Measurements from ENCODE around the gene GK2. TPM values are rescaled to one million over a fixed set of nuclear protein-coding genes. Genes with fewer than 3 reads are reported as not detected.

Gene GK2
- total RNA-seq, 4 donors from 2014 or later = 0.27 TPM; not detected in 3

DNA sequence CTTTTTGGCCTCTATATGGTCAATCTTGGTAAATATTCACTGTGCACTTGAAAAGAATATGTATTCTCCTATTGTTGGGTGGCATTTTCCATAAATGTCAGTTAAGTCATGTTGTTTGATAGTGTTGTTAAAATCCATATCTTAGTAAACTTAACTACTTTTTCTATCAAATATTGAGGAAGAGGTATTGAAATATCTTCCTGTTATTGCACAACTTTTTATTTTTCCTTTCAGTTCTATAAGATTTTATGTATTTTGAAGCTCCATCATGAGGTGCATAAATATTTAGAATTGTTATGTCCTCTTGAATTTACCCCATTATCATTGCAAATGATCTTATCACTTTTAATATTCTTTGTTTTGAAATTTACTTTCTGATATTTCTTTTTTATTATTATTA lies 3.4 kb downstream of the GK2 start:
- no peaks in the 10 kb centered on the region for H3K9me3 ChIP-seq
- no peak overlapping the region for H3K27ac ChIP-seq
- H3K36me3 ChIP-seq = no peaks in the 10 kb centered on the region
- H3K4me3 ChIP-seq (replicated peaks in 1 of 3) = no peak overlapping the region
- TF ChIP-seq, protein P1, sequence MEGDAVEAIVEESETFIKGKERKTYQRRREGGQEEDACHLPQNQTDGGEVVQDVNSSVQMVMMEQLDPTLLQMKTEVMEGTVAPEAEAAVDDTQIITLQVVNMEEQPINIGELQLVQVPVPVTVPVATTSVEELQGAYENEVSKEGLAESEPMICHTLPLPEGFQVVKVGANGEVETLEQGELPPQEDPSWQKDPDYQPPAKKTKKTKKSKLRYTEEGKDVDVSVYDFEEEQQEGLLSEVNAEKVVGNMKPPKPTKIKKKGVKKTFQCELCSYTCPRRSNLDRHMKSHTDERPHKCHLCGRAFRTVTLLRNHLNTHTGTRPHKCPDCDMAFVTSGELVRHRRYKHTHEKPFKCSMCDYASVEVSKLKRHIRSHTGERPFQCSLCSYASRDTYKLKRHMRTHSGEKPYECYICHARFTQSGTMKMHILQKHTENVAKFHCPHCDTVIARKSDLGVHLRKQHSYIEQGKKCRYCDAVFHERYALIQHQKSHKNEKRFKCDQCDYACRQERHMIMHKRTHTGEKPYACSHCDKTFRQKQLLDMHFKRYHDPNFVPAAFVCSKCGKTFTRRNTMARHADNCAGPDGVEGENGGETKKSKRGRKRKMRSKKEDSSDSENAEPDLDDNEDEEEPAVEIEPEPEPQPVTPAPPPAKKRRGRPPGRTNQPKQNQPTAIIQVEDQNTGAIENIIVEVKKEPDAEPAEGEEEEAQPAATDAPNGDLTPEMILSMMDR (IDR thresholded peaks at IDR 0.05) = no peak
- TF ChIP-seq POLR2A (IDR thresholded peaks at IDR 0.05) = no peak
- no peak for DNase-seq
- H3K4me1 ChIP-seq = no peaks in the 10 kb centered on the region
- H3K27me3 ChIP-seq = no peaks in the 10 kb centered on the region
- intact Hi-C loops (cut with DNase I) = no loop called here

- DNase-seq = no peak
- no peak overlapping the region for H3K27ac ChIP-seq
- WGBS, 2 donors = 95 to 96% methylated on average over 1 of the region's 1 CpG
- intact Hi-C loops (cut with DNase I) = no loop called here
- no peaks in the 10 kb centered on the region for H3K4me1 ChIP-seq
- no peak overlapping the region for H3K4me3 ChIP-seq (replicated peaks in 1 of 3)
- H3K27me3 ChIP-seq = no peaks in the 10 kb centered on the region
- TF ChIP-seq POLR2A (IDR thresholded peaks at IDR 0.05) = no peak
- TF ChIP-seq, protein P1 (IDR thresholded peaks at IDR 0.05) = no peak
- no peaks in the 10 kb centered on the region for H3K9me3 ChIP-seq
- H3K36me3 ChIP-seq = no peaks in the 10 kb centered on the region
These were observed 4.7 kb downstream of the GK2 start for GRCh38 chr4:79403356-79403755.

DNA sequence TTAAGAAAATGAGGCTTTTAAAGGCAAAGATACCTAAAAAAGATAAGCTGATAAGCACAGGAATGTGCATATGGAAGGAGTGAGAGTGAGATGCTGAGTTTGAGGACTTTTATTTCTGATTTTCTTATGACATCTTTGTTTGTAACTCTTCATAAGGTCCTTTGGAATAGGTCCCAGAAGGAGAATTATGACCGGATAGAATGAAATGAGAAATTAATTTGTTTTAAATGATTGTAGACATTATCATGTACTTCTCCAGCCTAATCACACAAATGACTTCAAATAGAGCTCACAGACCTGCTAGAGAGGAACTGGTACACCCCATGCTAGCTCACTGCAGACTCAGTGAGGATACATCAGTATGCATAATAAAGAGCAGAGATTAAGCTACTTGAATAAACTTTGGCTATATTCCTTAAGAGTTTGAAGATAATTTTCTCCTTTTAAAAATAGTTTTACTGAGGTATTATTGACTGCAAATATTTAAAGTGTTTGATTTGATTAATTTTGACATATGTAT lies 5.6 kb downstream of the GK2 start:
- Histone ChIP-seq H3K36me3 (no peaks in the 10 kb centered on the region), H3K9me3 (no peaks in the 10 kb centered on the region), H3K27me3 (no peaks in the 10 kb centered on the region), H3K27ac (no peak overlapping the region), H3K4me3 (replicated peaks in 1 of 3) (no peak overlapping the region), H3K4me1 (no peaks in the 10 kb centered on the region)
- WGBS, 2 donors = 79 to 83% methylated on average over 1 of the region's 1 CpG
- intact Hi-C loops (cut with DNase I) = no loop called here
- TF ChIP-seq, protein P1 (IDR thresholded peaks at IDR 0.05) = no peak
- no peak for TF ChIP-seq POLR2A (IDR thresholded peaks at IDR 0.05)
- no peak for DNase-seq

- H3K4me3 ChIP-seq (replicated peaks in 1 of 3) = no peak overlapping the region
- no peak for DNase-seq
- no peaks in the 10 kb centered on the region for H3K27me3 ChIP-seq
- no peaks in the 10 kb centered on the region for H3K36me3 ChIP-seq
- intact Hi-C loops (cut with DNase I) = no loop called here
- 81 to 84% methylated on average over 1 of the region's 1 CpG for WGBS, 2 donors
- no peak overlapping the region for H3K27ac ChIP-seq
- TF ChIP-seq, protein P1 (IDR thresholded peaks at IDR 0.05) = no peak
- no peak for TF ChIP-seq POLR2A (IDR thresholded peaks at IDR 0.05)
- H3K4me1 ChIP-seq = no peaks in the 10 kb centered on the region
- H3K9me3 ChIP-seq = no peaks in the 10 kb centered on the region
These were observed 9.0 kb downstream of the GK2 start for GRCh38 chr4:79399076-79399475.

GRCh38 chr4:79397951-79398350 lies 10.1 kb downstream of the GK2 start:
- no peak overlapping the region for H3K4me3 ChIP-seq (replicated peaks in 1 of 3)
- no peak overlapping the region for H3K27ac ChIP-seq
- no peak for TF ChIP-seq POLR2A (IDR thresholded peaks at IDR 0.05)
- TF ChIP-seq, protein P1 (IDR thresholded peaks at IDR 0.05) = no peak
- no peak for DNase-seq
- no peaks in the 10 kb centered on the region for H3K4me1 ChIP-seq
- intact Hi-C loops (cut with DNase I) = no loop called here
- no peaks in the 10 kb centered on the region for H3K27me3 ChIP-seq
- H3K36me3 ChIP-seq = no peaks in the 10 kb centered on the region
- 58 to 68% methylated on average over 5 of the region's 5 CpGs for WGBS, 2 donors
- H3K9me3 ChIP-seq = no peaks in the 10 kb centered on the region
